Gastroesophageal sphincter (tissue), 4 donors: ENCODE measurements around the gene BMPR2. TPM values are rescaled to one million over a fixed set of nuclear protein-coding genes. Genes with fewer than 3 reads are reported as not detected.
"Not testable (repeated sequence)": the region's sequence is repeated elsewhere in the genome, so short reads cannot be mapped to it uniquely, and the experiment has no call there.

Experiments
- ATAC-seq: fragments of 150-250 bp; one replicate; pipeline ENCODE4 v1.9.1; 2016; ENCODE audit warnings: mild to moderate bottlenecking, moderate library complexity
- H3K27ac ChIP-seq, 4 donors: fragments of 200-600 bp; sonication (generic) in 3 of 4; 1 replicate in 3 of 4; 2 replicates in 1 of 4; pipeline ENCODE4 v1.5.1; 2016 to 2019
- H3K27me3 ChIP-seq: fragments of 200-600 bp; sonication (generic); one replicate; pipeline ENCODE4 v1.5.1; 2019
- H3K36me3 ChIP-seq, 2 donors: fragments of 200-600 bp; sonication (generic); one replicate each; pipeline ENCODE4 v1.5.1; 2019; ENCODE audit warnings: control low read depth in 1 of 2
- H3K4me1 ChIP-seq, 3 donors: fragments of 200-600 bp; sonication (generic); 1 replicate in 2 of 3; 2 replicates in 1 of 3; pipeline ENCODE4 v1.5.1; 2016 to 2019; ENCODE audit warnings: control low read depth in 2 of 3
- H3K4me3 ChIP-seq, 2 donors: fragments of 200-600 bp; sonication (generic); one replicate each; pipeline ENCODE4 v1.5.1; 2019; ENCODE audit warnings: mild to moderate bottlenecking in 1 of 2, moderate library complexity in 1 of 2
- H3K9me3 ChIP-seq, 3 donors: fragments of 200-600 bp; sonication (generic); one replicate each; pipeline ENCODE4 v1.5.1; 2017 to 2019; ENCODE audit warnings: control low read depth in 2 of 3
- EP300 ChIP-seq: sonication (generic); formaldehyde crosslinking; IDR thresholded peaks from one replicate; pipeline ENCODE4 v1.6.1; 2017; ENCODE audit warnings: antibody characterized with exemption, mild to moderate bottlenecking
- POLR2A ChIP-seq, 2 donors: fragments of 450-650 bp; IDR thresholded peaks; one replicate each; pipeline ENCODE4 v1.6.1; 2017; ENCODE audit warnings: antibody characterized with exemption in 2 of 2, mild to moderate bottlenecking in 2 of 2, moderate library complexity in 1 of 2
- POLR2AphosphoS5 ChIP-seq: sonication (generic); formaldehyde crosslinking; IDR thresholded peaks from one replicate; pipeline ENCODE4 v1.6.1; 2017; ENCODE audit warnings: antibody characterized with exemption
- whole genome bisulfite sequencing, 2 donors: methylation state at CpG; one replicate each; pipeline ENCODE4 v1.1.5; 2018; ENCODE audit warnings: low coverage in 1 of 2; 5-methylcytosine and 5-hydroxymethylcytosine counted together
- total RNA-seq, 4 donors: library from RNA; depleted of rRNA; stranded (reverse); fragments of >200 nt; gene quantifications; one replicate each; pipeline ENCODE4 v1.1.0, GENCODE V29; 2016
- TF ChIP-seq, protein P1 (sequence below), 4 experiments: fragments of 200-600 bp in 2 of 4; fragments of 450-650 bp in 2 of 4; sonication (generic) in 1 of 4; IDR thresholded peaks; one replicate each; pipeline ENCODE4 v1.5.1; 2017 to 2019; ENCODE audit warnings: antibody characterized with exemption in 4 of 4, mild to moderate bottlenecking in 2 of 4, moderate library complexity in 2 of 4

Gene BMPR2
- total RNA-seq, 4 donors from 2014 or later: 53.4 to 86.9 (median 70.0) TPM

GRCh38 chr2:202577250-202578183 is 201.4 kb downstream of the BMPR2 start:
- Histone ChIP-seq H3K27me3 (no peaks in the 10 kb centered on the region), H3K27ac (no peak overlapping the region), H3K36me3 (no peaks in the 10 kb centered on the region), H3K4me3 (no peak overlapping the region), H3K4me1 (no peaks in the 10 kb centered on the region), H3K9me3 (no peaks in the 10 kb centered on the region)
- no peak for TF ChIP-seq EP300
- TF ChIP-seq, protein P1, sequence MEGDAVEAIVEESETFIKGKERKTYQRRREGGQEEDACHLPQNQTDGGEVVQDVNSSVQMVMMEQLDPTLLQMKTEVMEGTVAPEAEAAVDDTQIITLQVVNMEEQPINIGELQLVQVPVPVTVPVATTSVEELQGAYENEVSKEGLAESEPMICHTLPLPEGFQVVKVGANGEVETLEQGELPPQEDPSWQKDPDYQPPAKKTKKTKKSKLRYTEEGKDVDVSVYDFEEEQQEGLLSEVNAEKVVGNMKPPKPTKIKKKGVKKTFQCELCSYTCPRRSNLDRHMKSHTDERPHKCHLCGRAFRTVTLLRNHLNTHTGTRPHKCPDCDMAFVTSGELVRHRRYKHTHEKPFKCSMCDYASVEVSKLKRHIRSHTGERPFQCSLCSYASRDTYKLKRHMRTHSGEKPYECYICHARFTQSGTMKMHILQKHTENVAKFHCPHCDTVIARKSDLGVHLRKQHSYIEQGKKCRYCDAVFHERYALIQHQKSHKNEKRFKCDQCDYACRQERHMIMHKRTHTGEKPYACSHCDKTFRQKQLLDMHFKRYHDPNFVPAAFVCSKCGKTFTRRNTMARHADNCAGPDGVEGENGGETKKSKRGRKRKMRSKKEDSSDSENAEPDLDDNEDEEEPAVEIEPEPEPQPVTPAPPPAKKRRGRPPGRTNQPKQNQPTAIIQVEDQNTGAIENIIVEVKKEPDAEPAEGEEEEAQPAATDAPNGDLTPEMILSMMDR (IDR thresholded peaks at IDR 0.05): no peak
- TF ChIP-seq POLR2AphosphoS5: no peak
- TF ChIP-seq POLR2A (IDR thresholded peaks at IDR 0.05): no peak
- WGBS, 2 donors: 95% methylated on average over 3 of the region's 10 CpGs; no CpG with 5 or more reads in 1 of the 2 donors
- ATAC-seq: no peak

- 55 to 73% methylated on average over 1 to 7 of the region's 7 CpGs for WGBS, 2 donors
- H3K27me3 ChIP-seq, ATAC-seq: not testable (repeated sequence)
Measured at GRCh38 chr2:202582846-202583245, 206.7 kb downstream of the BMPR2 start.

DNA sequence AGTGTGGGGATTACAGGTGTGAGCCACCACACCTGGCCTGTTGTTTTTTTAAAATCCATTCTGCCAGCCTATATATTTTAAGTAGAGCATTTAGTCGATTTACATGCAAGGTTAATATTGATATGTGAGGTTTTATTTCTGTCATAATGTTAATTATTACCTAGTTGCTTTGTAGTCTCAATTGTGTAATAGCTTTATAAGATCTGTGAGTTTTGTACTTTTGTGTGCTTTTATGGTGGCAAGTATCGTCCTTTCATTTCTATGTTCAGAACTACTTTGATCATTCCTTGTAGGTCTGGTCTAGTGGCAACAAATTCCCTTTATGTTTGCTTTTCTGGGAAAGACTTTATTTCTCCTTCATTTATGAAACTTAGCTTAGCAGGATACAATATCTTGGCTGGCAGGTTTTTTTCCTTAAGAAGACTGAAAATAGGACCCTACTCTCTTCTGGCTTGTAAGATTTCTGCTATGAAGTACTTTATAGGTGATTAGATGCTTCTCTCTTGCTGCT is 207.6 kb downstream of the BMPR2 start:
- ATAC-seq: no peak
- TF ChIP-seq, protein P1 (IDR thresholded peaks at IDR 0.05): no peak
- TF ChIP-seq POLR2A (IDR thresholded peaks at IDR 0.05) (no peak), POLR2AphosphoS5 (no peak), EP300 (no peak)
- WGBS, 2 donors: 97 to 100% methylated on average over 1 to 2 of the region's 2 CpGs

More at GRCh38 chr2:202582846-202583245, 206.7 kb downstream of the BMPR2 start:
- H3K27ac ChIP-seq, H3K36me3 ChIP-seq, H3K9me3 ChIP-seq, H3K4me1 ChIP-seq, H3K4me3 ChIP-seq: not testable (repeated sequence)

DNA sequence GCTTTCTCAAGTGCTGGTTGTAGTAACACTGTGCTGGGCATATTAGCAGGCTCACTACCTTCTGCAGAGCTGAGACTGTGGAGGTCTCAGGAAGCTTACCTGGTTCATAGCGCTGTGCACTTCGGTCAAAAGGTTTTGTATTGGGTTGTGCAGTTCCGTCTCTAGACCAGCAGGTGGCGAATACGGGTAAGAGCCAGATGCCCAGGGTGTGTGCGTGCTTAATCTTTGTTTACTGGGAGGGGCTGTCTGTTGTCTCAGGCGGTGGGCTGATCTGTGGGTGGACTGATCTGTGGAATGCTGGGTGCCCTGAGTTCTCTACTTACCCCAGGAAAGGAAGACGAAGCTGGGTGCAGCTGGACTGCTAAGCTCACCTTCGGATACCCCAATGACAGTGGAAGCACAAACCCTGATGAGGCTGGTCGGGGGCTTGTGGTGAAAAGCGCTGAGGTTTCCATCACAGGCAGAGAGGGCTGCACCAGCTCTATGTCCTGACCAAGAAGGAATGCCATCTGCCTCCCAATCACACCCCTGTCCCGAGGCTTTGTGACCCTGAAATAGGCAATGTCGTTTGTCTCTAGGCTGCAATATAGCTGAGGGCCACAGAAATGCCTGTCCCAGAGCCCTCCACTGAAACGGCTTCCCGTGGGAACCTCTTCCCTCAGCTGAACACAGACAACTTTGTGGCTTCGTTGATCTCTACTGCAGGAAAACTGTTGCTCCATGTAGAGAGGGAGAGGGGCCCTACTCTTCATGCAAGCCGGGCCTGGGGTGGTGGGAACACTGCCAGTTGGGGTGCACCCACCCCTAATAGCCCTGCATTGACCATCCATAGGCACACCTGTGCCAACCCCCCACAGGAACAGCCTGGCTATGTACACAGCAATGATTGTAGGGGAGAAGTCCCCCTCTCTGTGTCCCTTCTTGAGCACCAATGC is 212.8 kb downstream of the BMPR2 start:
- no peaks in the 10 kb centered on the region for H3K27me3 ChIP-seq
- H3K4me3 ChIP-seq: peak overlapping the region in 1 of 2 donors; percentile 25
- no peaks in the 10 kb centered on the region for H3K36me3 ChIP-seq
- WGBS, 2 donors: 42% methylated on average over 10 of the region's 17 CpGs; no CpG with 5 or more reads in 1 of the 2 donors
- peaks cover 0 to 10% (median 0%) of the 10 kb centered on the region in 3 donors for H3K4me1 ChIP-seq
- no peak for TF ChIP-seq POLR2A (IDR thresholded peaks at IDR 0.05)
- no peak for TF ChIP-seq POLR2AphosphoS5
- TF ChIP-seq EP300: no peak
- TF ChIP-seq, protein P1 (IDR thresholded peaks at IDR 0.05): peak; percentile 85 to 94 (median 92)
- peak; percentile 66 for ATAC-seq
- no peak overlapping the region for H3K27ac ChIP-seq
- no peaks in the 10 kb centered on the region for H3K9me3 ChIP-seq

More for the DNA sequence above, 207.6 kb downstream of the BMPR2 start:
- H3K9me3 ChIP-seq: peaks cover 0 to 4% (median 0%) of the 10 kb centered on the region in 3 donors
- H3K4me1 ChIP-seq: peaks cover 0 to 6% (median 0%) of the 10 kb centered on the region in 3 donors
- no peaks in the 10 kb centered on the region for H3K27me3 ChIP-seq
- H3K36me3 ChIP-seq: no peaks in the 10 kb centered on the region
- H3K27ac ChIP-seq: no peak overlapping the region
- no peak overlapping the region for H3K4me3 ChIP-seq

DNA sequence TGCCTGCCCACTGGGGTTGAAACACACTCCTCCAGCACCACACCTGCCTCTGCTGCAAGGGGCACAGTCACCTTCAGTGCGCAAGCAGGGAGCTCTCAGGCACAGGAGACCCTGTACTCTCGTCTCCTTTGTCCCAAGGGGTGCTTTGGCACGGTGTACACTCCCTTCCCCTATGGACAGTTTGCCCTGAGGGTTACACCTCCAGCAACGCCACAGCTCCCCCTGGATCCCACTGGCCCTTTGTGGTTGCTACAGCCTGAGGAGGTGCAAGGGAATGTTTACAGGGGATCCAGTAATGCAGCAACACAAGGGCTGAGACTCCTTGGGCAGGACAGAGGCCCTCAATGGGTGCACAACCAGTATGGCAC is 213.4 kb downstream of the BMPR2 start:
- no peaks in the 10 kb centered on the region for H3K36me3 ChIP-seq
- H3K27me3 ChIP-seq: no peaks in the 10 kb centered on the region
- no peaks in the 10 kb centered on the region for H3K9me3 ChIP-seq
- no peak for ATAC-seq
- H3K27ac ChIP-seq: no peak overlapping the region
- peaks cover 0 to 10% (median 0%) of the 10 kb centered on the region in 3 donors for H3K4me1 ChIP-seq
- TF ChIP-seq, protein P1 (IDR thresholded peaks at IDR 0.05): no peak
- TF ChIP-seq EP300 (no peak), POLR2AphosphoS5 (no peak), POLR2A (IDR thresholded peaks at IDR 0.05) (no peak)
- WGBS, 2 donors: 82% methylated on average over 2 of the region's 4 CpGs; no CpG with 5 or more reads in 1 of the 2 donors
- H3K4me3 ChIP-seq: no peak overlapping the region
